Dendritic cell treated with granulocyte-macrophage colony-stimulating factor and Interleukin-4, amounts not matched to agents 40 ng/mL and 50 ng/mL, for 4 days (primary cell): ENCODE data around the gene PRR23A.
"Not testable (repeated sequence)": the region's sequence is repeated elsewhere in the genome, so short reads cannot be mapped to it uniquely, and the experiment has no call there.

Experiments
- H3K27ac Mint-ChIP-seq: one replicate; pipeline ENCODE4 v1.8.0; 2022; ENCODE audit warnings: mild to moderate bottlenecking, mixed read lengths
- H3K27me3 Mint-ChIP-seq: one replicate; pipeline ENCODE4 v1.8.0; 2022; ENCODE audit warnings: mild to moderate bottlenecking, mixed read lengths
- H3K36me3 Mint-ChIP-seq: one replicate; pipeline ENCODE4 v1.8.0; 2022; ENCODE audit warnings: low read depth, mixed read lengths
- H3K4me1 Mint-ChIP-seq: one replicate; pipeline ENCODE4 v1.8.0; 2022; ENCODE audit warnings: low read depth, mixed read lengths
- H3K4me3 Mint-ChIP-seq: one replicate; pipeline ENCODE4 v1.8.0; 2022; ENCODE audit warnings: mild to moderate bottlenecking, moderate library complexity, mixed read lengths
- H3K9me3 Mint-ChIP-seq: one replicate; pipeline ENCODE4 v1.8.0; 2022; ENCODE audit warnings: mixed read lengths
- intact Hi-C: fragments of 100-400 bp; cut with micrococcal nuclease; formaldehyde crosslinking; loops from one replicate; pipeline ENCODE4 v1.15.0; 2022

PRR23A gene

GRCh38 chr3:139006051-139006716, at the start of gene PRR23A:
TSS of gene PRR23A (minus strand) at chr3:139006268. CDS start at chr3:139006268, 0 bp downstream.
- Mint-ChIP-seq H3K4me3 (no peak within 1 kb of the TSS), H3K4me1 (no peaks in the 10 kb centered on the region), H3K9me3 (peaks cover 42% of the 10 kb centered on the region), H3K36me3 (no peaks in the 10 kb centered on the region), H3K27me3 (peaks cover 5% of the 10 kb centered on the region), H3K27ac (no peak within 1 kb of the TSS)
- intact Hi-C loops = no loop called here

- Mint-ChIP-seq H3K27ac (no peak overlapping the region), H3K4me3 (no peak overlapping the region), H3K4me1 (no peaks in the 10 kb centered on the region), H3K36me3 (no peaks in the 10 kb centered on the region), H3K9me3 (peaks cover 29% of the 10 kb centered on the region), H3K27me3 (no peaks in the 10 kb centered on the region)
- intact Hi-C loops = no loop called here
Measured at GRCh38 chr3:139052802-139053600, 46.9 kb upstream of the PRR23A start.

GRCh38 chr3:139044366-139045210, 38.5 kb upstream of the PRR23A start, which contains the start of gene PRR23C:
TSS of gene PRR23C (minus strand) at chr3:139044892. CDS start at chr3:139044620, 272 bp downstream.
- H3K4me3 Mint-ChIP-seq = no peak within 1 kb of the TSS
- intact Hi-C loops = no loop called here
- H3K36me3 Mint-ChIP-seq = no peaks in the 10 kb centered on the region
- H3K9me3 Mint-ChIP-seq = peaks cover 11% of the 10 kb centered on the region
- no peak within 1 kb of the TSS for H3K27ac Mint-ChIP-seq
- H3K4me1 Mint-ChIP-seq = no peaks in the 10 kb centered on the region
- H3K27me3 Mint-ChIP-seq = peaks cover 1% of the 10 kb centered on the region

GRCh38 chr3:139043554-139044365, 37.7 kb upstream of the PRR23A start:
- Mint-ChIP-seq H3K4me3 (no peak overlapping the region), H3K36me3 (no peaks in the 10 kb centered on the region), H3K27ac (no peak overlapping the region), H3K27me3 (peaks cover 1% of the 10 kb centered on the region), H3K9me3 (peaks cover 11% of the 10 kb centered on the region), H3K4me1 (no peaks in the 10 kb centered on the region)
- intact Hi-C loops = no loop called here

DNA sequence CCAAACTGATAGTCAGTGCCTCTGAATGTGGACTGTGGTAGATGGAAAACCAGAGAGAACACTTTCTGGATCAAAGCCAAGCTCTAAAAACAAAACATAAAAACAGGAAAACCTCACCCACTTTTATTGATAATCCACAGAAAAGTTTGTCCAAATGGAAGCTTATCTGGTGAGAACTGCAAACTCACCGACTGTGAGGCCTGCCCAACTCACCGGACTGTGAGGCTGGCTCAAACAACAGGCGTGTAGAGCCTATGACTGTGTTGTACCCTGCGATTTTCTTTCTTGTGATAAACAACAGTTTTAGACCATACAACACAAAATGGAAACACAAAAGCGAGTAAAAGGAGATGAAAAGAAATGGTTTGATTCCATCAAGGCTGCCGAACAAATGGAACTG, 31.4 kb upstream of the PRR23A start:
- no peak overlapping the region for H3K27ac Mint-ChIP-seq

DNA sequence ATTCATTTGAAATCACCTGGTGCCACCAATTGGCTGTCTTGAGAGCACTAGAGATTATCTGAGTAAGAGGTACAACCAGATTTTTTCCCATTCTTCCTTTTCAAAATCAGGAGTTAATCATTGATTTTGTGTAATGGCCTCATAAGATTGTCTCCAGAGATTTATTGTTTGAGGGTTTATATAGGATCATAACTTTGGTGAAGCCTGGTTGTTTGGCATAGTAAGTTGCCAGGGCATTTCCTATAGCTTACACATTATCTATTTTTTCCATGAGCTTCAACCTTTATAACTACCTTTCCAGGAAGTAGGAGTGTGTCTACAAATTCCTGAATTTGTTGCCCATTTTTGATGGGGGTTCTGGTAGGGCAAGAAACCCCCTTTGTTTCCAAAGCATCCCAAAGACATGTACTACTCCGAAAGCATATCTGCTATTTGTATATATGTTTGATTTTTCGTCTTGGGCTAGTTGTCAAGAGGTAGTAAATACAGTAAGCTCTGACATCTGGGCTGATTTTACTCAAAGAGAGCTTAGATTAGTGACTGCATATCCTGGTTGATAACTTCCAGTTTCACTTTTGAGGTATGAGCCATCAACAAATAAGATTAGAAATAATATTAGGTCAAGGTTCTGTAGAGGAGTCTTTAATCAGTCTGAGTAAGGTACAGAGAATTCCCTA, 26.4 kb upstream of the PRR23A start:
- Mint-ChIP-seq H3K9me3 (peaks cover 17% of the 10 kb centered on the region), H3K4me1 (no peaks in the 10 kb centered on the region), H3K4me3 (no peak overlapping the region), H3K27ac (no peak overlapping the region), H3K27me3 (no peaks in the 10 kb centered on the region), H3K36me3 (no peaks in the 10 kb centered on the region)
- intact Hi-C loops = no loop called here

More for the DNA sequence above, 31.4 kb upstream of the PRR23A start:
- intact Hi-C loops = no loop called here
- Mint-ChIP-seq H3K4me3 (no peak overlapping the region), H3K27me3 (no peaks in the 10 kb centered on the region), H3K36me3 (no peaks in the 10 kb centered on the region), H3K9me3 (no peaks in the 10 kb centered on the region), H3K4me1 (no peaks in the 10 kb centered on the region)

GRCh38 chr3:139030576-139030975, 24.5 kb upstream of the PRR23A start:
- H3K4me3 Mint-ChIP-seq, H3K36me3 Mint-ChIP-seq, H3K4me1 Mint-ChIP-seq, intact Hi-C loops, H3K27me3 Mint-ChIP-seq, H3K27ac Mint-ChIP-seq: not testable (repeated sequence)
- H3K9me3 Mint-ChIP-seq = peaks cover 17% of the 10 kb centered on the region

DNA sequence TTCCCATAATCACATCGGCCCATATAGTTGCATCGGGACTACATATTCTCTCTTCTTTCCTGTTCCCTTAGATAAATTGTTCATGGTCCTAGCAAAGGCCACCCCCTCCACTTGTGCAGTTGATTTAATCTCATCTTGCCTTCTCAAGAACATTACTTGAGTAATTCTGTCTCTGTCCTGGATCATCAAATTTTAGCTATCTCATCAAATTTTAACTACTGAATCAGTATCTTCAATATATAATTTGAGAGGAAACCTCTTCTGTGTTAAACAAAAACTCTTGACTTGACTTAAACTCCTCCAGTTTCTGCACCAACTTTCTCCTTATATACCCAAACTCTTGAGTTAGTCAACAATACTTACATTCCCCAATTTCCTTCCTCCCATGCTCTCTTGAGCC, 18.9 kb upstream of the PRR23A start:
- intact Hi-C loops = no loop called here
- peaks cover 10% of the 10 kb centered on the region for H3K9me3 Mint-ChIP-seq
- no peaks in the 10 kb centered on the region for H3K36me3 Mint-ChIP-seq
- no peaks in the 10 kb centered on the region for H3K4me1 Mint-ChIP-seq
- no peak overlapping the region for H3K27ac Mint-ChIP-seq
- H3K4me3 Mint-ChIP-seq = no peak overlapping the region
- H3K27me3 Mint-ChIP-seq = peaks cover 2% of the 10 kb centered on the region

DNA sequence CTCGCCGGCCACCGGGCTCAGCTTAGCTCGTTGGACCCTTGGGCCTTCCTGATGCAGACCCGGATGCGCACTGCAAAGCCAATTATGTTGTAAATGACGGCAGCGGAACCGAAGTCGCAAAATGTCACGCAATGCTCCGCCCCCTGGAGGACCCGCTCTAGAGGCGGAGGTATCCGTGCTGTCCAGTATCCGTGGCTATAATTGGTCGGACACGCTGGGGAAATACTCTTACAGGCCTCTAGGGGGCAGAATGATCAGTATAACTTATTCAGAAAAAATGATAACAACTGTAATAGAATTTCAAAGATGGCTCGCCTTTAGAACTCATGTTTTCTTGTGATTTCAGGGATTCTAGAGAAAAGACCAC, 14.8 kb upstream of the PRR23A start, which contains the start of gene PRR23B:
TSS of gene PRR23B (minus strand) at position 59 of the 367 bp plus-strand sequence. CDS start 265 bp downstream, outside the sequence.
- Mint-ChIP-seq H3K4me1 (no peaks in the 10 kb centered on the region), H3K36me3 (no peaks in the 10 kb centered on the region), H3K27me3 (peaks cover 2% of the 10 kb centered on the region), H3K27ac (no peak within 1 kb of the TSS), H3K9me3 (peaks cover 17% of the 10 kb centered on the region), H3K4me3 (no peak within 1 kb of the TSS)
- intact Hi-C loops = no loop called here

GRCh38 chr3:139020036-139020867, 14.2 kb upstream of the PRR23A start:
- peaks cover 17% of the 10 kb centered on the region for H3K9me3 Mint-ChIP-seq
- no peak overlapping the region for H3K4me3 Mint-ChIP-seq
- H3K27ac Mint-ChIP-seq = no peak overlapping the region
- no peaks in the 10 kb centered on the region for H3K4me1 Mint-ChIP-seq
- H3K36me3 Mint-ChIP-seq = no peaks in the 10 kb centered on the region
- intact Hi-C loops = no loop called here
- H3K27me3 Mint-ChIP-seq = peaks cover 2% of the 10 kb centered on the region

GRCh38 chr3:139016430-139017048, 10.5 kb upstream of the PRR23A start:
- Mint-ChIP-seq H3K36me3 (no peaks in the 10 kb centered on the region), H3K9me3 (peaks cover 28% of the 10 kb centered on the region), H3K4me3 (no peak overlapping the region), H3K27me3 (peaks cover 2% of the 10 kb centered on the region), H3K4me1 (no peaks in the 10 kb centered on the region), H3K27ac (no peak overlapping the region)
- intact Hi-C loops = no loop called here
